ENCODE results near the gene C14orf180. TPM values are rescaled to one million over a fixed set of nuclear protein-coding genes. Genes with fewer than 3 reads are reported as not detected.

The C14orf180 gene
- not detected for polyA plus RNA-seq (2012; ENCODE audit: low read depth, missing spikeins)

GRCh38 chr14:104579507-104579906 lies at the start of gene C14orf180:
C14orf180 (plus strand) TSS chr14:104579764; CDS start chr14:104586431, 6,667 bp downstream.
- no peak for DNase-seq (ENCODE audit: insufficient read length, low spot score)

GRCh38 chr14:104530646-104531045 lies 48.9 kb upstream of the C14orf180 start:
- no peak for FAIRE-seq
- DNase-seq (ENCODE audit: insufficient read length, low spot score): no peak
- TF ChIP-seq POLR2AphosphoS5 (IDR thresholded peaks at IDR 0.05; ENCODE audit: low read depth, low read length): no peak
- TF ChIP-seq TAF1 (IDR thresholded peaks at IDR 0.05; ENCODE audit: low read depth, low read length): no peak
- no peak for TF ChIP-seq POU2F2 (IDR thresholded peaks at IDR 0.05; ENCODE audit: low read depth, low read length)
- no peak for TF ChIP-seq SPI1 (IDR thresholded peaks at IDR 0.05; ENCODE audit: low read depth, low read length)
- TF ChIP-seq PAX5 (IDR thresholded peaks at IDR 0.05; ENCODE audit: insufficient read depth, low read length, severe bottlenecking): no peak
- no peak for TF ChIP-seq POLR2A (IDR thresholded peaks at IDR 0.05; ENCODE audit: low read depth, low read length)

More at GRCh38 chr14:104579507-104579906, at the start of gene C14orf180:
- TF ChIP-seq POLR2AphosphoS5 (IDR thresholded peaks at IDR 0.05; ENCODE audit: low read depth, low read length) (no peak), PAX5 (IDR thresholded peaks at IDR 0.05; ENCODE audit: insufficient read depth, low read length, severe bottlenecking) (no peak), POU2F2 (IDR thresholded peaks at IDR 0.05; ENCODE audit: low read depth, low read length) (no peak), SPI1 (IDR thresholded peaks at IDR 0.05; ENCODE audit: low read depth, low read length) (no peak), POLR2A (IDR thresholded peaks at IDR 0.05; ENCODE audit: low read depth, low read length) (no peak), TAF1 (IDR thresholded peaks at IDR 0.05; ENCODE audit: low read depth, low read length) (no peak)
- FAIRE-seq: no peak

GRCh38 chr14:104531421-104532190 lies 48.0 kb upstream of the C14orf180 start:
- DNase-seq (ENCODE audit: insufficient read length, low spot score) (no peak), FAIRE-seq (no peak)
- TF ChIP-seq TAF1 (IDR thresholded peaks at IDR 0.05; ENCODE audit: low read depth, low read length) (no peak), POU2F2 (IDR thresholded peaks at IDR 0.05; ENCODE audit: low read depth, low read length) (no peak), PAX5 (IDR thresholded peaks at IDR 0.05; ENCODE audit: insufficient read depth, low read length, severe bottlenecking) (no peak), SPI1 (IDR thresholded peaks at IDR 0.05; ENCODE audit: low read depth, low read length) (no peak), POLR2A (IDR thresholded peaks at IDR 0.05; ENCODE audit: low read depth, low read length) (no peak), POLR2AphosphoS5 (IDR thresholded peaks at IDR 0.05; ENCODE audit: low read depth, low read length) (no peak)

GRCh38 chr14:104532191-104532555 lies 47.4 kb upstream of the C14orf180 start:
- TF ChIP-seq PAX5 (IDR thresholded peaks at IDR 0.05; ENCODE audit: insufficient read depth, low read length, severe bottlenecking) (no peak), POU2F2 (IDR thresholded peaks at IDR 0.05; ENCODE audit: low read depth, low read length) (no peak), TAF1 (IDR thresholded peaks at IDR 0.05; ENCODE audit: low read depth, low read length) (no peak), SPI1 (IDR thresholded peaks at IDR 0.05; ENCODE audit: low read depth, low read length) (no peak), POLR2AphosphoS5 (IDR thresholded peaks at IDR 0.05; ENCODE audit: low read depth, low read length) (no peak)
- FAIRE-seq (no peak), DNase-seq (ENCODE audit: insufficient read length, low spot score) (no peak)

- FAIRE-seq: no peak
- TF ChIP-seq POLR2A (IDR thresholded peaks at IDR 0.05; ENCODE audit: low read depth, low read length): no peak
- TF ChIP-seq SPI1 (IDR thresholded peaks at IDR 0.05; ENCODE audit: low read depth, low read length): no peak
- TF ChIP-seq TAF1 (IDR thresholded peaks at IDR 0.05; ENCODE audit: low read depth, low read length): no peak
- no peak for TF ChIP-seq POU2F2 (IDR thresholded peaks at IDR 0.05; ENCODE audit: low read depth, low read length)
- TF ChIP-seq POLR2AphosphoS5 (IDR thresholded peaks at IDR 0.05; ENCODE audit: low read depth, low read length): no peak
- no peak for DNase-seq (ENCODE audit: insufficient read length, low spot score)
Measured at GRCh38 chr14:104534036-104534435, 45.5 kb upstream of the C14orf180 start.

GRCh38 chr14:104536942-104537612 lies 42.5 kb upstream of the C14orf180 start:
- FAIRE-seq: no peak
- TF ChIP-seq POLR2AphosphoS5 (IDR thresholded peaks at IDR 0.05; ENCODE audit: low read depth, low read length) (no peak), SPI1 (IDR thresholded peaks at IDR 0.05; ENCODE audit: low read depth, low read length) (no peak), POLR2A (IDR thresholded peaks at IDR 0.05; ENCODE audit: low read depth, low read length) (no peak), TAF1 (IDR thresholded peaks at IDR 0.05; ENCODE audit: low read depth, low read length) (no peak), PAX5 (IDR thresholded peaks at IDR 0.05; ENCODE audit: insufficient read depth, low read length, severe bottlenecking) (no peak)
- DNase-seq (ENCODE audit: insufficient read length, low spot score): no peak

GRCh38 chr14:104537613-104537988 lies 42.0 kb upstream of the C14orf180 start:
- FAIRE-seq: no peak
- no peak for TF ChIP-seq POLR2A (IDR thresholded peaks at IDR 0.05; ENCODE audit: low read depth, low read length)
- no peak for TF ChIP-seq PAX5 (IDR thresholded peaks at IDR 0.05; ENCODE audit: insufficient read depth, low read length, severe bottlenecking)
- no peak for TF ChIP-seq TAF1 (IDR thresholded peaks at IDR 0.05; ENCODE audit: low read depth, low read length)
- TF ChIP-seq POU2F2 (IDR thresholded peaks at IDR 0.05; ENCODE audit: low read depth, low read length): no peak
- TF ChIP-seq SPI1 (IDR thresholded peaks at IDR 0.05; ENCODE audit: low read depth, low read length): no peak
- TF ChIP-seq POLR2AphosphoS5 (IDR thresholded peaks at IDR 0.05; ENCODE audit: low read depth, low read length): no peak

GRCh38 chr14:104541905-104542465 lies 37.6 kb upstream of the C14orf180 start:
- no peak for FAIRE-seq
- no peak for DNase-seq (ENCODE audit: insufficient read length, low spot score)
- TF ChIP-seq TAF1 (IDR thresholded peaks at IDR 0.05; ENCODE audit: low read depth, low read length): no peak

More at GRCh38 chr14:104537613-104537988, 42.0 kb upstream of the C14orf180 start:
- DNase-seq (ENCODE audit: insufficient read length, low spot score): no peak
